ENCODE data around the gene AFG3L2. TPM values are rescaled to one million over a fixed set of nuclear protein-coding genes. Genes with fewer than 3 reads are reported as not detected.

The AFG3L2 gene
- total and polyA plus RNA-seq, 2 of the 8 experiments (the other 6 are each of a cell fraction or from before 2014, with no cell fraction given): 29.7 to 84.8 TPM

DNA sequence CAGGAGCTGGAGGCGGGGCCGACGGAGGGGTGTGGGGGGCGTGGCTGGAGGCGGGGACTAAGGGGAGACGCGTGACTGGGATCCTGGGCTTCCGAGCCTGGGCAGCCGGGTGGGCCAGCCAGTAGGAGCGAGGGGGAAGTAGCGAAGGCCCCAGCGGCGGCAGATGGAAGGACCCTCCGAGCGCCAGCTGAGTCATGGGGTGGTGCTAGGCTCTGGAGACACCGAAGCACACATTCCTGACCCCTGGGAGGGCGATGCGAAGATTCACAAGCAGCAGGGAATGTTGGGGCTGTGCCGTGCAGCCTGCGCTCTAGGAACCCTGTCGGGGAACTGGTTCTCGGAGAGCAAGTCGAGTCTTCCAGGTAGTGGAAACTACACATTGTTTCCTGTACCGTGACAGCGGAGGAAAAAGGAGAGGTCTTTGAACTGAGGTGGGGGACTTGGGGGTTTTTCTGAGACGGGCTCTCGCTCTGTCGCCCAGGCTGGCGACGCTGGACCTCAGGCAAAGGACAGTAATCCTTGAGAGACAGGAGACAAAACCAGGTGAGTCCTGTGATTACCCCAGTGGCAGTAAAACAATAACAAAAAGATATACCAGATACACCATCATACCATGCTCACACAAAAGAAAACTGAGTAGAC, 650 bp upstream of the AFG3L2 start:
- peak overlapping the region; percentile 14 for H4K91ac ChIP-seq (replicated peaks; ENCODE audit: insufficient read length, low read length)
- ChIA-PET CTCF (ENCODE audit: partially characterized antibody) (interaction anchor here (0.6 to 2.3 kb wide), 9 partner anchors 14 to 592 kb away, joined by 3 to 11 read pairs (median 3); no protein-coding TSS in a partner anchor), POLR2A (ENCODE audit: partially characterized antibody) (interaction anchor here (0.8 to 2.8 kb wide), 17 partner anchors 9 to 325 kb away, joined by 3 to 12 read pairs (median 4); partner anchors contain the start of genes CEP76, CIDEA, PRELID3A and PSMG2)
- H2BK20ac ChIP-seq (ENCODE audit: low read length): no peak overlapping the region
- no peak overlapping the region for H2AFZ ChIP-seq (ENCODE audit: low read length)
- H3K79me2 ChIP-seq (ENCODE audit: control insufficient read depth in 1 of 2, insufficient read depth in 2 of 2, low read length in 2 of 2): peaks cover 29 to 39% of the 10 kb centered on the region in 2 experiments
- H3K23me2 ChIP-seq (ENCODE audit: low read depth, low read length): peaks cover 8% of the 10 kb centered on the region
- peak overlapping the region; percentile 60 for H3K18ac ChIP-seq (ENCODE audit: extremely low read depth, low read length)
- 2% methylated on average over 20 of the region's 30 CpGs; no CpG with 5 or more reads in 1 of the 2 experiments for WGBS, 2 experiments (ENCODE audit: extremely low coverage in 1 of 2, insufficient coverage in 1 of 2, insufficient read length in 1 of 2, insufficient replicate concordance in 2 of 2, low coverage in 1 of 2, low lambda C conversion rate in 2 of 2, missing lambda C conversion rate in 1 of 2)
- no peaks in the 10 kb centered on the region for H3K27me3 ChIP-seq (replicated peaks in 1 of 4; ENCODE audit: control insufficient read depth in 3 of 4, extremely low read depth in 1 of 4, insufficient read depth in 3 of 4, low read length in 3 of 4)
- peak overlapping the region; percentile 42 for H3K56ac ChIP-seq (replicated peaks; ENCODE audit: insufficient read length, low read depth, low read length)
- H3K9ac ChIP-seq (replicated peaks in 1 of 4; ENCODE audit: extremely low read depth in 1 of 4, low read depth in 3 of 4, low read length in 3 of 4): peak overlapping the region in 3 of 4 experiments; percentile 4 to 51 (median 6); a peak in 5 of 7 replicates
- peak; percentile 85 for FAIRE-seq
- peaks cover 3 to 15% (median 7%) of the 10 kb centered on the region in 4 experiments for H3K4me1 ChIP-seq (replicated peaks in 1 of 4; ENCODE audit: control insufficient read depth in 3 of 4, insufficient read depth in 4 of 4, low read length in 3 of 4)
- H3K27ac ChIP-seq (ENCODE audit: low read depth, low read length): peak overlapping the region; percentile 61
- H3K4me2 ChIP-seq (ENCODE audit: insufficient read depth in 1 of 2, low read depth in 2 of 2, low read length in 2 of 2): peak overlapping the region; percentile 71 to 89
- H3K4ac ChIP-seq (replicated peaks; ENCODE audit: insufficient read length, low read depth, low read length): no peak overlapping the region
- H3K36me3 ChIP-seq (ENCODE audit: control insufficient read depth in 2 of 4, insufficient read depth in 4 of 4, low read length in 3 of 4): no peaks in the 10 kb centered on the region
- peaks cover 9 to 12% of the 10 kb centered on the region in 2 experiments for H4K20me1 ChIP-seq (replicated peaks in 1 of 2; ENCODE audit: control insufficient read depth in 1 of 2, insufficient read depth in 2 of 2, low read length in 2 of 2)
- DNase-seq (ENCODE audit: low read depth in 1 of 2, low spot score in 2 of 2): no peak
- no peak overlapping the region for H3K14ac ChIP-seq (ENCODE audit: insufficient read length)
- no peak overlapping the region for H2AK5ac ChIP-seq (ENCODE audit: low read depth, low read length)
- no peak overlapping the region for H3K23ac ChIP-seq (ENCODE audit: insufficient read length)
- no peak overlapping the region for H2BK120ac ChIP-seq (replicated peaks; ENCODE audit: low read depth, low read length)
- peak overlapping the region; percentile 82; the same call in 1 of the 2 replicates for H4K8ac ChIP-seq (ENCODE audit: extremely low read depth, insufficient read depth, low read length)
- H3K4me3 ChIP-seq (ENCODE audit: extremely low read depth in 1 of 4, insufficient read depth in 2 of 4, low read depth in 3 of 4, low read length in 4 of 4): peak overlapping the region; percentile 44 to 89 (median 62)
- H2BK5ac ChIP-seq (ENCODE audit: low read depth, low read length): peak overlapping the region; percentile 86
- H3K79me1 ChIP-seq (ENCODE audit: low read depth, low read length): peaks cover 19% of the 10 kb centered on the region
- H4K5ac ChIP-seq (ENCODE audit: insufficient read length, low read depth, low read length): peak overlapping the region; percentile 7
- no peaks in the 10 kb centered on the region for H3K9me3 ChIP-seq (ENCODE audit: insufficient read depth in 2 of 2, low read depth in 1 of 2, low read length in 1 of 2)
- peak overlapping the region; percentile 40; the same call in 1 of the 2 replicates for H2BK12ac ChIP-seq (ENCODE audit: low read depth, low read length)
- H2BK15ac ChIP-seq (ENCODE audit: low read length): 0 out of 2 replicates have a peak overlapping the region, but pooled peaks have one; percentile 0
- 0 out of 2 replicates have a peak, but pooled peaks have one; percentile 28 for TF ChIP-seq E2F6 (IDR thresholded peaks at IDR 0.05)
- peak; percentile 44; the same call in 1 of the 2 replicates for TF ChIP-seq CREB1 (IDR thresholded peaks at IDR 0.05)
- TF ChIP-seq TEAD4 (IDR thresholded peaks at IDR 0.05; ENCODE audit: low read depth, low read length): peak; percentile 96
- 0 out of 2 replicates have a peak, but pooled peaks have one; percentile 32 for TF ChIP-seq RXRA (IDR thresholded peaks at IDR 0.05; ENCODE audit: insufficient read depth, low read depth, low read length)
- no peak for TF ChIP-seq KDM1A (IDR thresholded peaks at IDR 0.05; ENCODE audit: borderline replicate concordance, low read length)
- TF ChIP-seq RFX5 (IDR thresholded peaks at IDR 0.05; ENCODE audit: borderline replicate concordance, low read depth, low read length): 0 out of 2 replicates have a peak, but pooled peaks have one; percentile 24
- TF ChIP-seq GABPA (IDR thresholded peaks at IDR 0.05; ENCODE audit: borderline replicate concordance, insufficient read depth, low read length): no peak
- no peak for TF ChIP-seq SP2 (IDR thresholded peaks at IDR 0.05; ENCODE audit: low read length)
- TF ChIP-seq MAFK (IDR thresholded peaks at IDR 0.05; ENCODE audit: low read depth, low read length): peak; percentile 76; the same call in 1 of the 2 replicates
- TF ChIP-seq JUND (IDR thresholded peaks at IDR 0.05; ENCODE audit: low read length): peak; percentile 85
- no peak for TF ChIP-seq BRCA1 (IDR thresholded peaks at IDR 0.05; ENCODE audit: low read depth, low read length)
- TF ChIP-seq CHD1 (IDR thresholded peaks at IDR 0.05; ENCODE audit: low read depth, low read length): no peak

Measured in H1 (cell line).